Heart left ventricle (tissue), 13 donors: ENCODE results near the gene VAC14.

Experiments used
- POLR2A ChIP-seq, 2 donors: fragments of 450-650 bp; IDR thresholded peaks; one replicate each; pipeline ENCODE4 v1.6.1; 2017; ENCODE audit warnings: antibody characterized with exemption in 2 of 2, mild to moderate bottlenecking in 2 of 2, moderate library complexity in 2 of 2
- TF ChIP-seq, protein P1 (sequence below), 12 donors: fragments of 200-600 bp; sonication (generic) in 4 of 12; IDR thresholded peaks; one replicate each; pipeline versions ENCODE4 v1.5.0 to v1.8.0; 2018 to 2022; ENCODE audit warnings: antibody characterized with exemption in 12 of 12, mild to moderate bottlenecking in 5 of 12
- donor health status: ischemic (EF 13 %, LVEDD 7.1; RV severe dilation, severe dysfunction).
- donor health status: DM: no; HTN: yes; CAD: no.
- donor health status: DM: no; HTN: no; CAD: no.
- donor health status: ischemic (EF 25% LVEDD 6.9; RV normal size, moderate dysfunction).
- donor health status: ischemic (EF 25% LVEDD 5.7; RV mildly dilated, moderate dysfunction).
- donor health status: ischemic (EF 35%, LVEDD 5.7; RV mildly dilated, moderate dysfunction).
- donor health status: nonischemic (EF 11% LVEDD 7.7; RV severe dilation, severe dysfunction).
- donor health status: DM: yes; HTN: yes; CAD: no.
- donor health status: PGD.
- donor health status: ischemic (EF 29% LVEDD 5.4; RV normal size, mild dysfunction).
- donor health status: nonischemic (EF 23%, LVEDD 6.1; RV moderate dilation, normal function).

DNA sequence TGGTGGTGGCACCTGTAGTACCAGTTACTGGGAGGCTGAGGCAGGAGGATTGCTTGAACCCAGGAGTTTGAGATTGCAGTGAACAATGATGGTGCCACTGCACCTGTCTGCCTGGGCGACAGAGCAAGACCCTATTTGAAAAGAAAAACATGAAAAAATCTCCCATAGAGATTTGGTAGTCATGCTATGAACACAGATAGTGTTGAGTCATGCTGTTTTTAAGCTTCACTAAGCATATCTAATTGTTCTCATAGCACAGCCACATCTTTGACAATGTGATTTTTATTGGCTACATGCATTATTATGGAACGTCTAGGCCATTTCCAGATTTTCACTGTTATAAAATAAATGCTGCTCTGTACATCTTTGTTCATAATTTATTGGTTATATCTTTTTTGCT, 148.6 kb downstream of the VAC14 start:
- TF ChIP-seq POLR2A (IDR thresholded peaks at IDR 0.05) = no peak
- TF ChIP-seq, protein P1, sequence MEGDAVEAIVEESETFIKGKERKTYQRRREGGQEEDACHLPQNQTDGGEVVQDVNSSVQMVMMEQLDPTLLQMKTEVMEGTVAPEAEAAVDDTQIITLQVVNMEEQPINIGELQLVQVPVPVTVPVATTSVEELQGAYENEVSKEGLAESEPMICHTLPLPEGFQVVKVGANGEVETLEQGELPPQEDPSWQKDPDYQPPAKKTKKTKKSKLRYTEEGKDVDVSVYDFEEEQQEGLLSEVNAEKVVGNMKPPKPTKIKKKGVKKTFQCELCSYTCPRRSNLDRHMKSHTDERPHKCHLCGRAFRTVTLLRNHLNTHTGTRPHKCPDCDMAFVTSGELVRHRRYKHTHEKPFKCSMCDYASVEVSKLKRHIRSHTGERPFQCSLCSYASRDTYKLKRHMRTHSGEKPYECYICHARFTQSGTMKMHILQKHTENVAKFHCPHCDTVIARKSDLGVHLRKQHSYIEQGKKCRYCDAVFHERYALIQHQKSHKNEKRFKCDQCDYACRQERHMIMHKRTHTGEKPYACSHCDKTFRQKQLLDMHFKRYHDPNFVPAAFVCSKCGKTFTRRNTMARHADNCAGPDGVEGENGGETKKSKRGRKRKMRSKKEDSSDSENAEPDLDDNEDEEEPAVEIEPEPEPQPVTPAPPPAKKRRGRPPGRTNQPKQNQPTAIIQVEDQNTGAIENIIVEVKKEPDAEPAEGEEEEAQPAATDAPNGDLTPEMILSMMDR (IDR thresholded peaks at IDR 0.05) = no peak
